OCI-M1 (cell line): Measurements from ENCODE around the gene PAX5.
A peak's percentile ranks its signal among the peaks of the same experiment; 100 is the strongest.

ENCODE experiments used
- DNase-seq: peaks from one replicate; lab custom pipeline; 2025; lab: John Stamatoyannopoulos, UW

PAX5 gene

DNA sequence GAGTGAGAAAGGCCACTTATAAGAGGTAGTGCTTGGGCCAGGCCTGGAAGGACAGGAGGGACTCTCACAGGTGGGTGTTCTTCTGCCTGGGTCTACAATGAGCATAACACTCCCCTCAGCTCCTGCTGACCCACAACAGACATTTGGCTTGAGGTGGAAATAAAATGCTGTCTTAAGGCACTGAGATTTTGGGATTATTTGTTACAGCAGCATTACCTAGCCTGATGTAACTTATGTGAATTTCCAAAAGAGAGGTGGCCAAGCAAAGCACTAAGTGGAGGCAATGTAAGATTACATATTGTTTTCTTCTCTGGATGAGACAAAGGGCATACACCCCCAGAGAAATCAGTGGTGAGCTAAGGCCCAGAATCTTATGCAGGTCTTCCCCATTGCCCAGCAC is 221.5 kb downstream of the PAX5 start:
- no peak for DNase-seq

DNA sequence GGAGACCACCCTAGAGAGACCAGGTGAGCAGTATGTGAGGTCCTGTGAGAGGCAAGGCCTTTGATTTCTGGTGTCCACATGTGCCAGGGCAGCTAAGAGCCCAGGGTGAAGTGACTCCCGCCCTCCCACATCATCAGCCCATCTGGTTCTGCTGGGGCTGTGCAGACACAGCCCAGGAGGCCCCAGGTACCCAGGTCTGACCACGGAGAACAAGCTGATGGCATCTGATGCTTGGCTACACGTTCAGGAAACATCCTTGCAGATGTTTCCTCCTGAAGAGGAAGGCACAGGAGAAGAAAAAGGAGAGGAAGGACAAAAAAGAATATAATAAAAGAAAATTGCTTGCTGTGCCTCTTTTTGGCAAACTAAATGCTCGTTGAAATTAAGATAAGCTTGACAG is 225.8 kb downstream of the PAX5 start:
- no peak for DNase-seq

DNA sequence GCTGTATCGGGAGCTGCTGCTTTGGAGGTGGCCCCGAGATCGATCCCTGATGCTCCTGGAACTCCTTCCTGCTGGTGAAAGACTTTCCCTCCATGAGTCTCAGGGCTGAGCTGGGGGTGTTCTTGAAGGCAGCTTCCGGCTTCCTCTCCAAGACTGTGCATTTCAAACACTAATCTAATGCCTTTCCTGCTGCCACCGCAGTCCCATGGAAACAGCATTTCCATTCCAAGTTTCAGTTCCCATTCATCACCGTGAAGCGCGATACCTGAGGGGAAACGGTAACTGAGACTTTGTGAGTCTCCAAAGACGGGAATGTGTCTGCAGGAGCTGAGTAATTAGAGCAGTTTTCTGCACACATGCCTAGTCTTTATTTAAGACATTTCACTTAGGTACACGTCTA is 230.1 kb downstream of the PAX5 start:
- DNase-seq, result no peak

DNA sequence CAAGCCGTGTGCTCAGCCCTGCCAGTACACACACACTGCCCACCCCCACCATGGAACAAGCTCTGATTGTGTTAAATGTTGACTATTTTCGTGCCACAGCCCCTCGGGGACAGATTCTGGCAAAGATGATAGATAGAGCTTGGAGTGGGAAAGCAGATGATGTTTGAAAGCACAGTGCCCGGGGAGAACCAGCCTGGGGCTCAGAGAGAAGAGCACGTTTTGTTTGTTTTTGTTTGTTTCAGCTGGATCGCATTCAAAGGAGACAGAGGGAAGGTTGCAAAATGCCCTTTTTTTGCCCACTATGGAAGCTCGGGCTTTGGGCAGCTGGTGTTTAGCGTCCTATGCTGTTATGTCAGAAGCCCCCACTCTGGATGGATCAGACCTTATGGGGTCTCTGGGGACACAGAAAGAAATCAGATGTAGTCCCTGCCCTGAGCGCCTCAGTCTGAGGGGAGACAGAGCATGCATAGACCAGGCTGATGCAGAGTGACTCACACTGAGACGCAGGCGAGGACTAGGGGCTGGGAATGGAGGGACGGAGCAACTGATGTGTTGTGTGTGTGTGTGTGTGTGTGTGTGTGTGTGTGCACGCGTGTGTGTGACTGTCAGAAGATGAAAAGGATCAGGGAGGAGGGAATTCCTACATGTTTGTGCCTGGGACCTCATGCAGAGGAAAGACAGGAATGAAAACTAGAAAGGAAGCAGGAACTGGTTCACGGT is 231.7 kb downstream of the PAX5 start:
- no peak for DNase-seq

DNA sequence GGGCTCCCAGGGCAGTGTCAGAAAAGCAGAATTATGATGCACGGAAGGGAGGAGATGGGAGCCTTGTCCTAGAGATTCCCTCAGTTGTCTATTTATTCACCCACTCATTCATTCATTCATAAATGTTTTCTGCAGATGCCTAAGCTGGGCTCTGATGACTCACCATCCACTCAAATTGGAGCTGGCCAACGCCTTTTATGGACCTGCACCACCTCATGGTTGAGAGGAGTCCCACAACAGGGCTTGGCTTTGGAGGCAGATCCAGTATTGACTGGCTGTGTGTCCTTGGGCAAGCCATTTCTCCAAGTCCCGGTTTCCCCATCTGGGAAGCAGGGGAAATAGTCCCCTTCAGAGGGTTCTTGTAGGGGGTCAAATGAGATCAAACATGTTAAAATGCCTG is 233.6 kb downstream of the PAX5 start:
- no peak for DNase-seq

DNA sequence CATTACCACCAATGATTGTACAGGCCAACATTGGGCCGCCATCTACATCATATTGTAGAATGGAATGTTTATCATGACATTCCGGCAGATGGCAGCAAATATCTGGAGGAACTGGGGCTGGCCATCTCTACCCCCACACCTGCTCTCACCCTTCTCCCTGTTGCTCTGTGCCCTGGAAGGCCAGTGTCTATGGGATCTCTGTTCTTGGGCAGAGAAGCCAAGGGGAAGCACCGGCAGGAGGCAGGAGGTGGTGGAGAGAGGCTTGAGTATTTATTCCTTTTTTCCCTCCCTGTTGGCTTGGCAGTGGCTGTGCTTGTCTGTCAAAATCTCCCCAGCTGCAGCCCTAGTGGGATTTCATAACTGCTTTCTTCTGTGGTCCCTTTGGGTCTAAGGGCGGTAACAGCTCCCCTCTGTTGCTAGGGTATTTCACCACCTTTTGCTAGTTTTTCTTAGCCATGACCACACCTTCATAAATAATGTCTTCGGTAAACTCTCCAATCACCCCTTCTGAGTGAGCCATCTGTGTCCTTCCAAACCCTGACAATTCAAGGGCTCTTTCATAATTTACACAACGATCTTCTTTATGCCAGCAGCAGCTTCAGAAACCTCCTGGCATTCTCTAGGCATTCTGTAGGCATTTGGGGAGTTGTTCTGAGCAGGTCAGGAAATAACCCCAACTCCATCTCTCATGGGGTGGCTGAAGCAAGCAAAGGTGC is 235.6 kb downstream of the PAX5 start:
- no peak for DNase-seq

DNA sequence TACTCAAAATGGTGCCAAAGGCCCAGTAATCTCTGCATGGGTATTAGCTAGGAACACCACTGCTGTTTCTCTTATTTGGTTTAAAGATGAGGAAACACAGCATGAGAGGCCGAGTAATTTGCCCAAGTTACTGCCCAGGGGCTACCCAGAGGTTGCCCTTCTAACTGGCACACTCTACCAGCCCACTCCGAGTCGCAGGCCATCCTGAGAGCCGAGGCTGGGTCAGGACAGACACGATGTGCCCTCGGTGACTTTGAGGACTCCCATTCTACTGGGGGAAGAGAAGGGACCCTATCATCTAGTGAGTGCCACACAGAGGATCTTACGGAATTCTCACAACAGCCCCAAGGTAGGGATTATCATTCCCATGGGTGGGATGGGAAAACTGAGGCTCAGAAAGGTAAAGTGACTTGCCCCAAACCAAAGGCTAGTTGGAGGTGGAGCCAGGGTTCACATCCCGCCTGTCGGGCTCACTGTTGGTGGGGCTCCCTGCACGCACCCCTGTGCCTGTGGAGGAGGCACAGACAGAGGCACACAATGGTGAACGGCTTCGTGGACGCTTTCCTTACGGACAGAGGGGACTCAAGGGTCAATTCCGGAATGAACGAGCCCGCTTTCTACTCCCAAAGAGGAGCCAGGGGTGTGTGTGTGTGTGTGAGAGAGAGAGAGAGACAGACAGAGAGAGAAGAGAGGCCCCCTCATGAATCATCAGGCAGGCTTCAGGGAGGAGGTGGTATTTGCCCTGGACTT is 236.4 kb downstream of the PAX5 start:
- no peak for DNase-seq

DNA sequence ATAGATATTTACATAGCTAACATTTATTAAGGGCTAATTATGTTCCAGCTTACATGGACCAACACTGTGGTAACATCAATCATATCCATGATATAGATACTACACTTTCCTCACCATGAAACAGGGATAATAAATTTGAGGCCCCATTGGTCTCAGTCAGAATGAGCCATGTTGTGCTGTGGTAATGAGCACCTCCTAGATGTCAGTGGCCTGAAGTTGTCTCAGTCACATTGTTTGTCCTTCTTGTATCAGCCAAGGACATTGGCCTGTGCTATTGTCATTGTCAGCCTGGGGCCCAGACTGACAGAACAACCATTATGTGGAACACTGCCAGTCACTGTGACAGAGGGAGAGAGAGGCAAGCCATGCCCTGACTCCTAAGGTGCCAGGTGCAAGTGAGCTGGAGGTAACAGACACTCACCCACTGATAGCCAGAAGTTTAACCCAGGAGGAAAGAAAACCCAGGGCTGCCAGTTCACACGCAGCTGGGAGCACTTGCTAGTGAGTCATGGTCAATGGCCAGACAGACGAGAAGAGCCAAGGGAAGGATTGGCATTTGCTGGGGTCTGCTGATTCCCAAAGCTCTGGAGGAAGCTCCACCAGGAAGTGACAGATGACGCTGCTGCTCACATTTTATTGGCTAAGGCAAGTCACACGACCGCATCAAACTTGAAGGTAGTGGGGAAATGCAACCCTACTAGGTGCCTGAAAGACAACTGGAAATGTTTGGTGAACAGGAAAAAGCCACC is 237.2 kb downstream of the PAX5 start:
- no peak for DNase-seq

DNA sequence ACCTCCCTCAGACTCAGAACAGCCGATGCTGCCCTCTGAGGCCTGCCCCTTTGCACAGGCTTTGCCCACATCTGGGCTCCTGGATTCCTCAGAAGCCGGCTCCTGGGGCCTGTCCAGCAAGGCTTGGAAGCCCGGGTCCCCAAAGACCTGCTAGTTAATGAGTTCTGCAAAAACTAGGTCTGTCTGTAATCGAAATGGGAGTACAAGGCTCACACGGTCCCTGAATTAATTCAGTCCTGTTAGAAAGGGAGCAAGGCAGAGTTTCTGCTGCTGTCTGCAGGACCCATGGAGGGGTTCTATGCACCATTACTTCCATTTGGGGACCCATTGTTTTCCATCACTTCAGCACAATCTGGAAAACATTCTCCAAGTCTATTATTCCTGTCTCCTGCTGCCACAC is 239.6 kb downstream of the PAX5 start:
- no peak for DNase-seq

DNA sequence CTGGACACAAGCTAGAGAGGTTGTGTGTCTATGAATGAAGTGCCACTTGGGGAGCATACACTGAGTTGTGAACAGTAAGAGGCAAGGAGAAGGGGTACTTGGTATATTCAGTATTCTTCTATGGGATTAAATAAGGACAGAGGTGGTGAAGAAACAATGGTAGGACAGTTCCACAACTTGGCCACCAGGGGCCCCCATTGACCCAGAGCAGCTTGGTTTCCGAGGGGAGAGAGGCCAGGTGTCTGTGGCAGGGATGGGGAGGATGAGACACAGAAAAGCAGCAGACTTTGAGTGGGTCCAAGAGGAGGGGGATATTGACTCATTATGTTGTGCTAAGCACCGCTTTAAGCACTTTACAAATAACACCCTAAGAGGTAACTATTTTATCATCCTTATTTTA is 240.8 kb downstream of the PAX5 start:
- peak; percentile 28 for DNase-seq

DNA sequence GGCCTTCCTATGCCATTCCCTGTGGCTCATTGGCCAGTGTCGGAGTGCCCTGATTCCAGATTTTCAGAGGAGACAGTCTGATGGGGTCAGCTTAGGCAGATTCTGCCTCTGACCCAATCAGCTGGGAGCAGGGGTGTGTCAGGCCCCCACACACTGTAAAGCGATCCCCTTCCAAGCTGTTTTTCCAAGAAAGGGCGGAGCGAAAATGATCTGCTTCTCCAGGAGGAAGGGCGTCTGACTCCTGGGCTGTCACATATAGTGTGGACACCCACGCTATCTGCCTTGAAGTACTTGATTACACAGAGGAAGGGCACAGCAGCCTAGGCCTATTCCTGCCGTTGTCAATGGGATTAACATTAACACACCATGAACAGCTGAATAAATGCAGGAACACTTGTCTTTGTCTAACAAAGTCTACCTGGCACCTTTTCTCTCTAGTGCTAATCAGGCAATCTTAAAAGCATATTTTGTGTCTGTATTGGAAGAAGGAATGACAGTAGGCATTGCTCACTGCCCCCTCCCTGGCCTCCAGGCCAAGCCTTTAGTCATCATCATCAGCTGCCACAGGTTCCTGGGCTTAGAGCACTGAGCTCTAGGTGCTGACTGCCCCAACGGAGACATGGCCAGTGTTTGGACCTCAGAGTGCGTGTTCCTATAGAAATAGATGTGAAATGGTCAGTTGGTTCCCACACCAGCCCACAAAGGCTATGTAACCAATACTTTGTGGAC is 242.7 kb downstream of the PAX5 start:
- DNase-seq, result no peak

DNA sequence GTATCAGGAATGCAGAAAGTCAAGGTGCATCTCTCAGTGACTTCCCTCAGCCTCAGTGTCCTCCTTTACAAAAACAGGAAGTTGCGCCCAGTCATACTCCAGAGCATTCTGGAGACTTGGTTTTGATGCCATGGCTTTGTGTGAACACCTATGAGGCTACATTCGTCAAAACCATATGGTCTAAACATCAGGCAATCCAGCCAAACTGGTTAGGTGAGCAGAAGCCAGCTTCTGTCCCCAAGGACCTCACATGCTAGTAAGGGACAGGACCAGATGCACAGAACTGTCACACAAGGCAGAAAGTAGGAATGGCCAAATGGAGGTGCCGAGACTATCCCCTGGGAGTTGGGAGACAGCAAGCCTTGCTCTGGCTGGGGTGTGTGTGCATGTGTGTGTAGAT is 244.2 kb downstream of the PAX5 start:
- DNase-seq, result no peak

DNA sequence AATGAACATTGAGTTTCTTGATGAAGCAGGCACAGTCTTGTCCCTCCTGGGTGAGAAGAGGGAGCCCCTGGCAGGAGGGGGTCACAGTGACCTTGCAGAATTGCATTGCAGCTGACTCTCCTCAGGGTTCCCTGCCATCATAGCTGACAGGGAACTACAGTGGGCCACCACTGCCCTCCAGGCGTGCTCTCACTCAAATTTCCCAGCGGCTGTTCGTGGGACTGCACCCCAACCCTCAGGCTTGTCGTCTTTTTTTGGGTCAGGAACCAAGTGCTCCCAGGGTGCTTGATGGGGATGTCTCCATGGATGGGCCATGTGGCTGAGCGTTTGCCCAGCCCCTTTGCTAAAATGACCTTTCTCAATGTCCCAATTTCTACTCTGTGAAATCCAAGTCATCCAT is 245.5 kb downstream of the PAX5 start:
- peak; percentile 22 for DNase-seq

DNA sequence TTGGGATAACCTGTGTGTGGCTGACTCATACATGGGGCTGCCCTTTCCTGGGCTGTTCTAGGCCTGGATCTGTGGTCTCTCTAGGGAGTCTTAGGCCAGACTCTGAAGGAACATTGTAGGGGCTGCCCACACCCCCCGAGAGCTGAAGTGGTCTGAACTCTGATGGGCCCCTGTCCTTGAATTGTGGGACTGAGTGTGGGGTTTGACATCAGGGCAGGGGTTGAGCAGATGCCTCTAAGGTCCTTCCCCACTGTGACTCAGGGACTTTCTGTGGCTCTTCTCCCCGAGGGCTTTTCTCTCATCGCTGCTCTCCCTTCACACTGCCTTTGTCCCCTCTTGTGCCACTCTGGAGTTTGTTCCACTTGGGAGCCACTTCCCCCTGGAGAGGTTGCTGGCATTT is 246.4 kb downstream of the PAX5 start:
- no peak for DNase-seq
